ENCODE measurements around the gene ASPSCR1.

Gene ASPSCR1

DNA sequence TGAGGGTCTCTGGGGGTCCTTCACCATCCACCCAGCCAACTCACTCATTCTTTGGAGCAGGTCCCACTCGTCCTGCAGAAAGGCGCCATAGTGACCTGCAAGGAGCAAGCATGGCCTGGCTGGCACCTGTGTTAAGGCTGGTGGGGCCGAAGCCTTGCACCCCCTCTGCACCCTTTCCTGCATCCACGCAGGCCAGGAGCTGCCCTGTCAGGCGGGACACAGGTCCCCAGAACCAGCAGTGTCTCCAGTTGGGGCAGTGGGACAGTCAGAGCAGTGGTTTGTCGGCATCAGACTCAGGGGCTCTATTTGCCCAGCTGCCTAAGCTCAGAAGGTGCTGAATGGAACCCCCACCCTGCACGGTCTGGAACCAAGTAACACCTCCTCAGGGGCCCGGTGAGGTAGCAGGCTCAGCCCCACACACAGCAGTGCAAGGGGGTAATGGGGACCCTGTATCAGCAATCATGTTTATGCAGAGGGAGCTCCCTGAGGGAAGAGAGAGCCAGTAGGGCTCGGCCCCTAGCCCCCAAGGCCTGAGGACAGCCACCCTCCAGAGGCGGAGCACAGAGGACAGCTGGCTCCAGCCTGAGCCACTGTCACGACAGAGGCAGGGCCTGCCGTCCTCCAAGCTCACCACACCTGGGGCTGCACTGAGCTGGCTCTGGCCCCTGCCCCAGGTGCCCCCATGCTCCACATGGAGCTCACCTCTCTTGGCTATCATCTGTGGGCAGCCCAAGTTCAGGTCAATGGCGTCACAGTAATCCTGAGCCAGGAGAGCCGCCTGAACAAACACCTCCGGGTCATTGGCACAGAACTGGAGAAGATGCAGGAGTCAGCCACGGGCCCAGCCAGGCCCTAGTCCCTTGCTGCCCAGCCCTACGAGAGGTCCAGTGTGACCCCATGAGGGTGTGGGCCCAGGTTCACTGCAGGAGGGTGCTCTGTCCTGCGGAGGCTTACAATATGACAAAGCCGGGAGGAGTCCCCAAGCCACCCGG, 86.3 kb downstream of the ASPSCR1 start:
- in situ Hi-C loops (cut with MboI; ENCODE audit: low sequenced_read_pairs) = no loop called here

DNA sequence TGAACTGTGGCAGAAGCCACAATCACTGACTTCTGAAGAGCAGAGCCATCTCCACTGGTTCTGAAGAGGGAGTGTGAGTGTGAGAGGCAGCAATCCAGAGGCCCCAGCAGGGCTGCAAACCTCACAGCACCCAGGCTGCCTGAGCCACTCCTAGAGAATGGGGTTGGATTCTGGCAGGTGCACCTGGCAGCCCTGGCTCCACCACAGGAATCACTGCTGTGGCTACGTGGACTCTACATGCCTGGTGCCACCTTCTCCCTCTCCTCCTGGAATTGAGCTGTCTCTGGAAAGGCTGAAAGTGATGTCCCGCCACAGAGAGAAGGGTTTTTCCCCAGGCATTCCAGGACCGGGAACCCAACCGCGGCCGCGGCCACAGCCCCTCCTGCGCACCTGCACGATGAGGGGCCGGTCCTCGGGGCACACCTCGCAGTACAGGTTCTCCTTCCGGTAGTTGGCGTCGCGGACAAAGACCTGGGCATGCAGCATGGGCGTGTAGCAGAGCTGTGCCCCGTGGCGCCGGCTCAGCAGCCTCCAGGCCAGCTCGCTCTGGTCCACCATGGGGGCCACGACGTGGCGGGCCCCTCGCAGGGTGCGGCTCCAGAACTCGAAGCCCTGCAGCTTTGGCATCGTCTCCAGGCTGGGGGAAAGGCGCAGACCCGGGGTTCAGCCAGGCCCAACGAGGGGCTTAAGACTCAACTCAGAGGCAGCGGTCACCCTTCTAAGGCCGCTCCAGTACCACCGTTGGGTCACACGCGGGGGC, 87.2 kb downstream of the ASPSCR1 start:
- in situ Hi-C loops (cut with MboI; ENCODE audit: low sequenced_read_pairs) = no loop called here

DNA sequence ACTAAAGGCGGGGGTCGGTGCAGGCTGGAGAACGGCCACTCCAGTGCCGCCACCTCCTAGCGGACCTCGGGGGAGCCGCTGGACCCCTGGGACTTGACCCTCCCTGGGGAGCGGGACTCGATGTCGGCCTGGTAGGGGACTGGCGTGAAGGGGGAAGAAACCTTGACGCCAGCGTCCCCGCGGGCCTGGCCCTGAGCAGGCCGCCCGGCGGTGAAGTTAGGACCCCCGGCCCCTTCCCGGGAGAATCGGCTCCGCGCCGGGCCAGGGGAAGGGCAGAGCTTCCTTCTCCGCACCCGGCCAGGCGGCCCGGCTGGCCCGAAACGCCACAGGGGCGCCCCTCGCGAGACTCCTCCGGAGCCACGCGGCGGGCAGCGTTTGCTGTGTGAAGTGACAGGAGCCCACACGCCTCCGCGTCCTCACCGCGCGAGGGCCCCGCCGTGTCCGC, 87.8 kb downstream of the ASPSCR1 start:
- in situ Hi-C loops (cut with MboI; ENCODE audit: low sequenced_read_pairs) = no loop called here

DNA sequence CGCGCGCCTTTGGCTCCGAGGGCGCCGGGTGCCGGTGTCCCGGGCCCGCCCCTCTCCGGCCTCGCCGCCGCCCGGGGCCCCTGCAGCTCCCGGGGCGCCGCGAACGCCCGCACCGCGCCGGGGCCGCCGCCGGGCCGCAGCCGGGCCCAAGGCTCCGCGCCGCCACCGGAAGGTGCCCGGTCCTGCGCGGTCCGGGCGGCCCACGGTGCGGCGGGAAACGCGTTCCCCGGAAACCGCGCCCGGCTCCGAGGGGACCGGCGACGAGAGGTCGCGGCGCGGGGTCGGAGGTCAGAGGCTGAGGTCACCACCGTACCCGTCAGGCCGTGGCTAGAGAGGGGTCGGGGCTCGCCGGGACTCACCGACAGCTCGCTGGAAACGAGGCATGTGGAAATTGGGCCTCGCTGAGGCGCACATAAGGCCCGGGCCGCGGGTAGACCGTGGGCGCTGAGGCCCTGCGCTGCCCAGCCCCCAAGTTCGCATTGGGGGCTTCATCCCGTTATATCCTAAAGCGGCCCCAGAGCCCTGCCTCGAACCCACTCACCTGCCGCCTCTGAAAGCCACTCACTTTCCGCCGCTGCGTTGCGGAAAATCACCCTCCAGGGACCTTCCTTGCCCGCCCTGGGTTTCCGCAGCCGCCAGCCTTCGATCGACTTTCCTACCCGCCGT, 88.3 kb downstream of the ASPSCR1 start, which contains the start of gene DUS1L:
Gene DUS1L (minus strand): TSS at position 167 of the 666 bp plus-strand sequence. CDS start 745 bp downstream, outside the sequence.
- in situ Hi-C loops (cut with MboI; ENCODE audit: low sequenced_read_pairs) = no loop called here

All from HL-60/S4 (cell line).